HG03045 (cell line): Measurements from ENCODE around the gene SPTLC3.
"Not testable (repeated sequence)": the region's sequence is repeated elsewhere in the genome, so short reads cannot be mapped to it uniquely, and the experiment has no call there.

Experiments
- ATAC-seq: cut with Tn5 transposase; IDR thresholded peaks from one replicate; pipeline ENCODE4 v1.9.1; 2021; ENCODE audit warnings: mild to moderate bottlenecking, moderate library complexity; ENCODE audit not compliant: unreplicated experiment

Gene SPTLC3

DNA sequence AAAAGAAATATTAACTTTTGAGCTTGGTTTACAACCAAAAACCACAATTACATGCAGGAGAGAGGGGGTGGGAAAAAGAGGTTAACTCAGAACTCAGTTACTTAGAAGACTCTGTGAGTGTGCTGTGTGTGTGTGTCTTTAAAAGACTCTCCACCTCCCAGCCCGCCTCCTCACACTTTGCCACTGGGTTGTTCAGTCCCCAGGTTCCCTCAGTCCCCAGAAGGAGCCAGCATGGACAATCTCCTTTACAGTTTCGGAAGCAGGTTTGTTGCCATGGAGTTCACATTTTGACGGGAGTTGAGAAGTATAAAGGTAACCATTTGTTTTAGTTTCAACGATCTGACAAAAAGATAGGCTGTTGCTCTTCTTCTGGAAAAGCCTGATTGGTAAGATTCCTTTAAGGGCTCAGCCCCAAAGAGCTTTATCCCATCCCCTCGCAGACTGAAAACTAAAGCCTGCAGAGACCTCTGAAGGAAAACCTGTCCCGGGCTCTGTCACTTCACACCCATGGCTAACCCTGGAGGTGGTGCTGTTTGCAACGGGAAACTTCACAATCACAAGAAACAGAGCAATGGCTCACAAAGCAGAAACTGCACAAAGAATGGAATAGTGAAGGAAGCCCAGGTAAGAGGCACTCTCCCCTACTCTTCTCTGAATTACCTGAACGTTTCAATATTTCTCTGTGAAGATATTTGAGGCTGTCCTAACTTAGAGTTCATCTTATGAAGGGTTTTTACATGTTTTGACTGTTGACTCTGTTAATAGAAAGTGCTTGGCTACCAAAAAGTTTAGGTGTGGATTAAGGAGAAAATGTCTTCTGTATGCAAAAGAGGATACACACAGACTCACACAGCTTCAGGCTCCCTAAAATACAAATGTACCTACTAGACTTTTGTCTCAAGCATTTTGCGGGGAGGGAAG is at the start of gene SPTLC3:
Gene SPTLC3 (plus strand): TSS at position 212 of the 921 bp plus-strand sequence. CDS start 296 bp downstream, at position 508.
- ATAC-seq: peak; percentile 20

DNA sequence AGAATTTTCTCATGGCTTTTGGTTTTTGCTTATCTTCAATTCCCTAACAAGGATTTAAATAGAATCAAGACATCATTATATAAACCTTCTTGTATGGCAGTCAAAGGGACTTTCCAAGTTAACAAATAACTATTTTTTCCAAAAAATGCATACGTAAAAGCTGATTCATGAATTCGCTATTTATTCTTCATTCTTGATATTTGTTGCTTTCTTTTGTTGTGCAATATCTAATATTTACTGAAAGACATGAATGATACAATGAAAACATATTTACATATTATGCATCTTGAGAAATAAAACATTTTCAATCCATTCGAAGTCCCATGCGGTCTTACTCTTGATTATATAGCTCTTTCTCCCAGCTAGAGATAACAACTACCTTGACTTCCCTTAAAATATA is 47.0 kb upstream of the SPTLC3 start:
- ATAC-seq: no peak

GRCh38 chr20:12962895-12963294 is 45.9 kb upstream of the SPTLC3 start:
- no peak for ATAC-seq

DNA sequence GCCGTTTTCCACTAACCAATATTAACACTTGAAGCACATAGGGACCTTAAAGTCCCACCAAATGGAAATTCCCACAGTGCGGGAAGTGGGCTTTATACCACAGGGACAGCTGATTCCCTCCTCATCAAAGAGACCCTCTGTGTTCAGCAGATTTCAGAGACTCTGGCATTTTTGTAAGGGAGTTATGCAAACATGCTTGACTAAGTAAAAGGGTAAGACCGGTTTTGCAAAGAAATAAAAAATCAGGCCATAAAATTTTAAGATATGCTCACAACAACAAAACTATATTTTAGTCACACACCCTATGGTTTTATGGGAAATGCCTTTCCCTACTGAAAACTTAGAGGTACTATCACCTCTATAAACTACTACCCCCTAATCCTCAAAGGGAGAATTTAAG is 45.4 kb upstream of the SPTLC3 start:
- no peak for ATAC-seq

DNA sequence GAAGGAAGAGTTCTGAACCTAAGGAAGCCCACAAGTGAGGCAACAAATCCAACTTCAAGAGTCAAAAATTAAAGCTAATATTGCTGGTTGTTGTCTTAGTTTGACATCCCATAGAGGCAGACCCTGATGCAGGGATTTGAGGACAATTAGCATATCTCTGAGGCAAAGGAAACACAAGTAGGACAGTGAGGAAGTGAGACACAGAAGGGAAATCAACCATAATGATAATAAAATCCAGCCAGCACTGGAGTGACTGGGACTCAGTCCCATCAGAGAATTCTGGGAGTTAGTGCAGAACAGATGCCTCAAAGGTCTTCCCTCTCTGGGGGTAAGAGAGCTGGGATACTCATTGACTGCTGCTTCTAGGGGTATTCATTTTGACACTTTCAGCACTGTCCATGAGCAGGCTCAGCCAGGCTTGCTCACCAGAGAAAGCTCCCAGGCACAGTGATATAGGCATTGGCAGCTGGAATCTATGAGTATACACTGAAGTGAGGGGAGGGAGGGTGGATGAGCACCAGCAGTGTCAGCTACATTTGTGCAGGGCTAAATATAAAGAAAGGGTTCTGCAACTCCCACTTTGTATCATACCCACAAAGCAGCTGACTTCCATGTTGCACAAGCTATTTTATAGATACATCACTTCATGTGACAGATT is 43.4 kb upstream of the SPTLC3 start:
- no peak for ATAC-seq

DNA sequence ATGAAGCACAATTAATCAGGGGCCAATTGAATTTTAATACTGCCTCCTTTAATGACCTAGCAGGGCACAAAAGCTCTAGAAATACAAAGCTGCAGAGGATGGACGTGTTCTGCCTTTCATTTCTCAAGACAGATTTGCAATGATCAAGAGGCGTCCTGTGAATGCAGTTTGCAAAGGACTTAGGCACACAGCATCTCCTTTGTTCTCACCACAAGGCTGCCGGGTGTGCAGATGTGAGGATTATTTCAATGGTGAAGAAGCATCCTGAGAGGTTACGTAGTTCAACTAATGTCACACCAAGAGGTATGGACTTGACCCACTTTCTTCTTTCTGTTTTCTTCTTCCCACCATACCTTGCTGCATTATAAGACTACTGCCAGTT is 42.9 kb upstream of the SPTLC3 start:
- ATAC-seq: no peak

- no peak for ATAC-seq
Measured at GRCh38 chr20:12966468-12967085, 42.2 kb upstream of the SPTLC3 start.

- ATAC-seq: no peak
Measured at GRCh38 chr20:12967932-12968331, 40.8 kb upstream of the SPTLC3 start.

DNA sequence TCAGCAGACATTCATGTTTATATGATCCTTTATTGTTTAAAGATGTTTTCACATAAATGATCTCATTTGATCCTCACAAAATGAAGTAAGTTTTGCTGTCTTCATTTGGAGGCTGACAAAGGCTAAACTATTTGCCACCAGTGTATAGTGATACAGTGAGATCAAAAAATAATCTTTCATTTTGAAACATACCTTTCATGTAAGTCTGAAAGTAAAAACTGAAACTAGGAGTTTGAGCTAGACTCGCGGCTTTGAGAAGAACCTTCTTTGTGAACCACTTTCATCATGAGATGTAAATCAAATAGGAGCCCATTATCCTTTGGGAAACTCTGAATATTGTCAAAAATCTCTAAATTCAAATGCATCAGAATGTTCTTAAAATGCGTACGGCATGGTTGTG is 40.3 kb upstream of the SPTLC3 start:
- ATAC-seq: no peak

DNA sequence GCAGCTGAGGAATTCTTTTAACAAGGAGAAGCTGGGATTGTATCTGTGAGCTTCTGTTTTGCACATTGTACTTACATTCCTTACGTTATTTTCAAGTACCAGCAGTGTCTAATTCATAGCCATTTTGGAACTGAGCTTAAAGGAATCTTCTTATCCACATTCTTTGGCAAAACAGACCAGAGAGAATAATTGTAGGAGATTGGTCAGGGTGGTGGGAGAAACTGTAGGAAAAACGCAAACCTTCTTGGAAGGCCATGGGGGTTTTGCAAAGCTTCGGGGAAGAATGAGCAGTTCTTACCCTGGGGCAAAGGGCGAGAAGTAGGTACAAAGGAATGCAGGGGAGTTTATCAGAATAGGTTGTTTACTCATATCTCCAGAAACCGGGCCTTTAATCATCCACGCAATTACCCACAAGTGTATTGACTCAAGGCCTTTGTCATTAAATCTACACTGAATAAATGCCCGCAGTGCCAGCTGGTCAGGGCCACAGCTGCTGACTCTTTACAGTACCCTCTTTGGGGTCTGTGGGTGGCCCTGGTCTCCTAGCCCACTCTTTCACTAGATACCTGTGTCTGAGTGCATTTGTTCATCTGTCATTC is 39.6 kb upstream of the SPTLC3 start:
- ATAC-seq: no peak

GRCh38 chr20:12970372-12970821 is 38.4 kb upstream of the SPTLC3 start:
- ATAC-seq: no peak

DNA sequence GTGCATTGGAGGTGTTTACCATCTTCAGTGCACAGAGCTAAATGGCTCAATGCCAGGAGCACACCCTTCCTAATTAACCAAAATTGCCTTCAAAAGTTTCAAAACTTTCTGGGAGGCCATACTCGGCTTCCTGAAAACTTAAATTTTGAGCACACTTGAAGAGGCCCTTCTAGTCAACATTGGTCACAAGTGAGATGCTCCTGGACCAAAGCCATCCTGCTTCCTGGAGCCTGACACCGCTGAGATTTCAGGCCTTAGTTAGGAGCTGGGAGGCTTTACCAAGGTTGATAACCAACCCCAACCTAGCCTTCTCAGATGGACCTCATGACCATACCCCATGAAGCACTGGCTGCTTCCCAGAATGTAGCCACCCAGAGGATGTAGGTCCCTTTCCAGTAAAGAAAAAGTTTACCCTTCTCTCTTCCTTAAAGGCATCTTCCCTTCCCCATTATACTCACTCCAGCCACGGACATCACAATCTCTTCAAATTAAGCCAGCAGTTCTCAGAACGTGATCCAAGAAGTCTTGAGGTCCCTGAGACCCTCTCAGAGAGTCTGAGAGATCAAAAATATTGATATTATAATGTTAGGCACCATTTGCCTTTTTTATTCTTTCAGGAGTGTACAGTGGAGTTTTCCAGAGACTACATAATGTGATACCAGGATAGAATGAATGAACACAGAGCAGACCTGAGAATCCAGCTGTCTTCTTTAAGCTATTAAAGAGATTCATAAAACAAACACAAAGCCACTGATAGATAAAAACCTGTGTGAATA is 32.8 kb upstream of the SPTLC3 start:
- no peak for ATAC-seq

GRCh38 chr20:12976720-12977309 is 32.0 kb upstream of the SPTLC3 start:
- ATAC-seq: no peak

GRCh38 chr20:12977328-12978125 is 31.2 kb upstream of the SPTLC3 start:
- no peak for ATAC-seq

DNA sequence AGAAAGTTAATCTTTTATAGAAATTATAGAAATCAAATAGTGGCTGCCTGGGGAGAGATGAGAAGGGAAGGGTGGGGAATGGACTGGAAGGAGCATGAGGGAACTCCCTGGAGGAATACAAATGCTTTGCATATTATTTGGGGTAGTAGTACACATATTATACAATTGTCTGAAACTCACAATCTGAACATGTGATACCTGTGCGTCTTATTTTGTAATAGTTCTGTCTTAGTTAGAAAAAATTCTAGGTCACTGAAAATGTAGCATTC is 30.7 kb upstream of the SPTLC3 start:
- ATAC-seq: no peak

DNA sequence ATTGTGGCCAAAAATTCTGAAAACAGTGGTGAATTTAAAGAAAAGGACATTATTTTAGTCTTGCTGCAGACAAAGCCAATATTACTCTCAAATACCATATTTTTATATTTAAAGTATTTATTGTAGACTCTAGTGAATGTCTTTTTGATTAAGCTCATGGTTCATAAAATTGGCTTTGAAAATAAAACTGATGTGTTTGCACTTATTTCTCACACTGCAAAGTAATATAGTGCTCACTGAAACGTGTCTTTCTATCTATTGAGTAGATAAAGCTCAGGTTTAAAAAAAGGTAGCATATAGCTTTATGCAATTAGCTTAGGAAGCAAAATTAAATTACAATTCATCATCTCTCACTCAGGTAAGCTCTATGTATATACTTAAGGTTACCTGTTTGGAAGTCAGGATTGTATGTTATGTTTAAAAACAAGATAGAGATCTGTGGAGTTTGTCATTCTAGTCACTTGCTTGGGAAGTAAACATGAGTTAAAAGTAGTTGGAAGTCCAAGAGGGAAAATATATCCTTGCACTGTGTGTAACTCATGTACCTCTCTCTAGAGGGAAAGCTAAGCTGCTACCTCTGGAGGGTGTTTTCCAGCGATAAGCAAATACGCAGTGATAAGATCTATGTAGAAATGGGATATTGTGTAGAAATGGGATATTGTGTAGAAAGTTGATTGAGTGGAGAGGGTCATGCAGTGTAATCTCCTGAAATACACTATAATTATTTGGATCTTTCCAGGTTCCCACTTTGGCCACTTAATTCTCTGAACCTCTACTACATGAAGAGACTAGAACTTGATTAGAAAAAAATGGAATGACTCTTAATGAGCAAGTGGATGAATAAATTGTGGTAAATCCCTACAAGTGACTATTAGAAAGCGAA is 29.9 kb upstream of the SPTLC3 start:
- no peak for ATAC-seq

DNA sequence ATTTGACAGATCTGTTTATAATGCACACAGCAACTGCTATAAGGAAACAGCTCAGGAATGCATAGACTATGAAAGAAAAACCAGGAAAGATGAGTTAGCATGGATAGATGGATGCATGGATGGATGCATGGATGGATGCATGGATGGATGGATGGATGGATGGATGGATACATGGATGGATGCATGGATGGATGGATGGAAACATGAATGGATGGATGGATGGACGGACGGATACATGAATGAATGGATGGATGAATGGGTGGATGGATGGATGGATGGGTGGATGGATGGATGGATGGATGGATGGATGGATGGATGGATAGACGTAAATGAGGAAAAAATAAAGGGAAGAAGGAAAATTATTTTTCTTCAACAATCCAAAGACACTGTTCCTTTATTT is 29.1 kb upstream of the SPTLC3 start:
- ATAC-seq: not testable (repeated sequence)

- no peak for ATAC-seq
Measured at GRCh38 chr20:12982098-12982497, 26.7 kb upstream of the SPTLC3 start.
